Stimulated activated CD8-positive, alpha-beta memory T cell treated with anti-CD3 and anti-CD28 coated beads, Interleukin-15, amount 100 ng/mL, for 48 hours (primary cell): ENCODE results near the gene GTF3C5.
"Not testable (repeated sequence)": the region's sequence is repeated elsewhere in the genome, so short reads cannot be mapped to it uniquely, and the experiment has no call there.

Experiments used
- DNase-seq, 2 donors: peaks; one replicate each; pipeline ENCODE4 v3.0.0-alpha.2; 2020; ENCODE audit warnings: low read depth in 2 of 2

The GTF3C5 gene

GRCh38 chr9:133070985-133071384, 40.2 kb downstream of the GTF3C5 start:
- not testable (repeated sequence) for DNase-seq

- no peak for DNase-seq
These were observed 40.8 kb downstream of the GTF3C5 start for GRCh38 chr9:133071484-133072150.

GRCh38 chr9:133072210-133072609, 41.4 kb downstream of the GTF3C5 start:
- not testable (repeated sequence) for DNase-seq

GRCh38 chr9:133073086-133074014, 42.6 kb downstream of the GTF3C5 start:
- no peak for DNase-seq

GRCh38 chr9:133074111-133074651, 43.4 kb downstream of the GTF3C5 start:
- DNase-seq: no peak

- DNase-seq: no peak
These were observed 45.3 kb downstream of the GTF3C5 start for GRCh38 chr9:133075925-133076630.

GRCh38 chr9:133076691-133077090, 45.9 kb downstream of the GTF3C5 start:
- no peak for DNase-seq

- DNase-seq: no peak
These were observed 47.7 kb downstream of the GTF3C5 start for GRCh38 chr9:133078486-133078885.

GRCh38 chr9:133080161-133080560, 49.4 kb downstream of the GTF3C5 start:
- DNase-seq: no peak

GRCh38 chr9:133080786-133081779, 50.3 kb downstream of the GTF3C5 start:
- DNase-seq: not testable (repeated sequence)

GRCh38 chr9:133081957-133082644, 51.3 kb downstream of the GTF3C5 start:
- DNase-seq: not testable (repeated sequence)

GRCh38 chr9:133083688-133084087, 52.9 kb downstream of the GTF3C5 start:
- DNase-seq: not testable (repeated sequence)

DNA sequence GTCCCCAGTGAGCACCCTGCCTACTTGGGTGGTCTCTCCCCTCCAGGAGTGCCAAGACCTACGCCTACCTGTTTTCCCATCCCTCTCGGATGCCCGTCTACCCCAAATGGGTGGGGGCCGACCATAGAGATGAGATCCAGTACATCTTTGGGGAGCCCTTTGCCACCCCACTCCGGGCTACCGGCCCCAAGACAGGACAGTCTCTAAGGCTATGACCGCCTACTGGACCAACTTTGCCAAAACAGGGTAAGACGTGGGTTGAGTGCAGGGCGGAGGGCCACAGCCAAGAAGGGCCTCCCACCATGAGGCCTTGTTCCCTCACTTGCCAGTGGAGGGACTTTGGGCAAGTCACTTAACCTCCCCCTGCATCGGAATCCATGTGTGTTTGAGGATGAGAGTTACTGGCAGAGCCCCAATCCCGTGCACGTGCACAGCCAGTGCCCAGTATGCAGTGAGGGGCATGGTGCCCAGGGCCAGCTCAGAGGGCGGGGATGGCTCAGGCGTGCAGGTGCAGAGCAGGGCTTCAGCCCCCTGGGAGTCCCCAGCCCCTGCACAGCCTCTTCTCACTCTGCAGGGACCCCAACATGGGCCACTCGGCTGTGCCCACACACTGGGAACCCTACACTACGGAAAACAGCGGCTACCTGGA, 55.5 kb downstream of the GTF3C5 start:
- DNase-seq: not testable (repeated sequence)

DNA sequence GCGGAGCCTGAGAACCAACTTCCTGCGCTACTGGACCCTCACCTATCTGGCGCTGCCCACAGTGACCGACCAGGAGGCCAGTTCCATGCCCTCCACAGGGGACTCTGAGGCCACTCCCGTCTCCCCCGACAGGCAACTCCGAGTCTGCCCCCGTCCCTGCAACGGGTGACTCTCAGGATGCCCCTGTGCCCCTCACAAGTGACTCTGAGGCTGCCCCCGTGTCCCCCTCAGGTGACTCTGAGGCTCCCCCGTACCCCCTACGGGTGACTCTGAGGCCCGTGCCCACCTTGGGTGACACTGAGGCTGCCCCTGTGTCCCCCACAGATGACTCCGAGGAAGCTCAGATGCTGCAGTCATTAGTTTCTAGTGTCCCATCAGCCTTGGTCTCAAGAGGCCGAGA, 56.1 kb downstream of the GTF3C5 start:
- no peak for DNase-seq

GRCh38 chr9:133087429-133088145, 56.8 kb downstream of the GTF3C5 start:
- no peak for DNase-seq

- no peak for DNase-seq
These were observed 57.5 kb downstream of the GTF3C5 start for GRCh38 chr9:133088146-133088750.

DNA sequence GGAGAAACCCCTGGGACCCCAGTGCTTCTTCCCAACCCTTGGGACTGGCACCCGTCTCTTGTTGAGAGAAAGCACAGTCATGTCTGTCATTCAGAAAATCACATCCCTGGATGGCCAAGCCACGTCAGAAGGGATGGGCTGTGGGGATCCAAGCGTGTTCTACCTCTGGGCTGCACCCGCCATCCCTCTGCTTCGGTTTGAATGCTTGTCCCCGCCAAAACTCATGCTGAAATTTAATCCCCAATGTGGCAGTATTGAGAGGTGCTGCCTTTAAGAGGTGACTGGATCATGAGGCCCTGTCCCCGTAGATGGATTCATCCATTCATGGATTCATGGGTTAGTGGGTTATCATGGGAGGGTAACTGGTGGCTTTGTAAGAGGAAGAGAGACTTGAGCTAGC, 58.0 kb downstream of the GTF3C5 start:
- DNase-seq: no peak

GRCh38 chr9:133089271-133089671, 58.5 kb downstream of the GTF3C5 start:
- DNase-seq: no peak

DNA sequence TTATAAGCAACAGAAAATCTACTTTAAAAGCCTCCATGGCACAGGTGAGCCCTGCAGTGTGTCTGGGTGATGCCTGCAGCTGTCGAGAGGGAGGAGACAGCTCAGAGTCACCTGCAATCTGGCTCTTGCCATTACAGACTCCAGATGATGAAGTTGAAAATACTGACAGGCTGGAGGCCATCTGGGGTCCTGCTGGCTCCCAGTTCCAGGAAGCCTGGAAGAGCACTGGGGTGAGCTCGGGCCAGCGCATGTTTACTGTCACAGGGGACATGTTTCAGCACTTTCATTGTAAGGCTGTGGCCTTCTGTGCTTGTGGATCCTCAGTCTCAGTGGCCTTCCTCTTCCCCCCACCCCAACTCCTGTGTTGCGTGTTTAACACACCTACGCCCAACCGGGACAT, 59.4 kb downstream of the GTF3C5 start:
- DNase-seq: no peak
